ENCODE data around the gene CLCN5.

The CLCN5 gene

GRCh38 chrX:49922291-49923241, at the start of gene CLCN5:
Gene CLCN5, plus strand, starts transcription at chrX:49922596. Its CDS starts 2,703 bp downstream, at chrX:49925299.
- peak; percentile 80 for DNase-seq

DNA sequence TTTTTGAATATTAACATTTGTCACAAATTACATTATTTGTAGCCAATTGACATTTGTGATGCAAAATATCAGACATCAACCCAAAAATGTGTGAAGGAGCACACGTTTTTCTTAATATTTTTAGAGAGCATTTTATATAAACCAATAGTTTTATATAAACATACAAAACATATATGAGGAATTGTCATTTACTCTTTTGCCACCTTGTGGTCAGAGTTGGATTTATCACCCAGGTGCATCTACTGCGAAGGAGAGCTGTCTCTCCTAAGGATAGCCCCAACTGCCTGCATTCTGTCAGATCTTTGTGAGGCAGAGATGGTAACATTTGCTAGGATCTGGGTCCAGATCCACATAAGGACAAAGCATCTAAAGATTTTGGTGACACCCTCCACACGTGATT, 45.6 kb upstream of the CLCN5 start:
- DNase-seq = no peak

- no peak for DNase-seq
Measured at GRCh38 chrX:49877397-49878101, 44.8 kb upstream of the CLCN5 start.

DNA sequence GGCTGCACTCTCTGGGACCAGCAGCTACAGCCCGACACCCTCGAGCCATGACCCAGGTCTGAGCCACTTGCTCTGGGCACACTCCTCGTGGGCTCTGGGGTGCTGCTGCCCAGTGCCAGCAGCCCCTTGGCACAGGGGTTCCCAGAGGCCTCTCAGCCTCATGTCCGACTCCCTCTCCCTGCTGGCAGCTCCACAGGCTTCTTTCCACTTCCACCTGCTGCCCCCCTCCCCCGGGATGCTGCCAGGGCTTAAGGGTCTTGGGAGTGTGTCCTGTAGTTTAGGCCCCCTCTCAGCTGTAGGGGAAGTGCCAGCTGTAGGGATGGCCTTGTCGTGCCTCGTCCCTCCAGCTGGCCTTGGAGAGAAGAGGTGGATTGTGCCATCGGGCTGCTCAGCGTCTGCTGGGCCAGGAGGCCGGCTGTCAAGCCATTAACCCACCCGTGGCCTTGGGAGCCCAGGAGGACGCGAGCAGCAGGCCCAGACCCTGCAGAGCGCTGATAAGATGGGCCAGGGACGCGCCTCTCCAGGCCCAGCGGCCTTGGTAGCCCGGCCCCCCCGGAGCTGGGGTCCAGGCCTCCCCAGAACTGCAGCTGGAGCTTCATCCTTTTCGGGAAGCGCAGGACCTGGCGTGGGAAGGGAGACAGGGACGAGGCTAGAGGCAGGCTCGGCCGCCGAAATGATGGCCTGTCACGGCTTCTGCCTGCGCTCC, 44.1 kb upstream of the CLCN5 start:
- DNase-seq = no peak

DNA sequence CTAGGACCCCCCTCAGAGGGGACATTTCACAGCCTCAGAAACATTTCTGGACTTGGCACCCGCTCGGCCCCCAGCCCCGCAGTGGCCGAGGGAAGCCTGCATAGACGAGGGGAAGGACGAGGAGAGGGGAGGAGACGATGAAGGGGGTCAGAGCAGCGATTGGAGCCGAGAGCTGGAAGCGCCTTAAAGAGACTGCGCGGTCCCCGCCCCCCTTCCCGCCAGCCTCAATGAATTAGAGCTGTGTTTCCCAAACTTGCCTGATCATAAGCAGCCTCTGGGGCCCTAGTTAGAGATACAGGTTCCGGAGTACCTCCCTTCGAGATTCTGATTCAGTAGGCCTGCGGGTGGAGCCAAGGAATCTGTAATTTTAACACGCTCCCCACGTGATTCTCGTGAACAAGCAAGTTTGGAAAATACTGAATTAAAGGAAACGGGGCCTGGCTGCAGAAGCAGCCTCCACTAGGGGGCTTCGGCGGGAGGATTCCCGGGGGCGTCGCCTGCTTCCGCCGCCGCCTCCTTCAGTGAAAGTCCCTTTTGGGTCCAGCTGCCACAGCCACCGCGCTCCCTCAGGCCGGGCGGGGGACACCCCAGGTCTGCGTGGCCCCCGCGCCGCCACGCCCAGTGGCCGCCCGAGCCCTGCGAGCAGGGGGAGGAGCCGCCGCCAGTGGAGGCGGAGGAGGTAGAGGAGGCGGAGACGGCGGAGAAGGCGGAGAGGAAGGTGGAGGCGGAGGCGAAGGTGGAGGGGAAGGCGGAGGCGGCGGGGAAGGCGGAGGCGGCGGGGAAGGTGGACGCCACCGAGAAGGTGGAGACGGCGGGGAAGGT, 43.4 kb upstream of the CLCN5 start, which contains the start of gene USP27X:
Gene USP27X, plus strand, starts transcription at position 651 of the 822 bp plus-strand sequence. CDS start 824 bp downstream, outside the sequence.
- DNase-seq = peak; percentile 61

DNA sequence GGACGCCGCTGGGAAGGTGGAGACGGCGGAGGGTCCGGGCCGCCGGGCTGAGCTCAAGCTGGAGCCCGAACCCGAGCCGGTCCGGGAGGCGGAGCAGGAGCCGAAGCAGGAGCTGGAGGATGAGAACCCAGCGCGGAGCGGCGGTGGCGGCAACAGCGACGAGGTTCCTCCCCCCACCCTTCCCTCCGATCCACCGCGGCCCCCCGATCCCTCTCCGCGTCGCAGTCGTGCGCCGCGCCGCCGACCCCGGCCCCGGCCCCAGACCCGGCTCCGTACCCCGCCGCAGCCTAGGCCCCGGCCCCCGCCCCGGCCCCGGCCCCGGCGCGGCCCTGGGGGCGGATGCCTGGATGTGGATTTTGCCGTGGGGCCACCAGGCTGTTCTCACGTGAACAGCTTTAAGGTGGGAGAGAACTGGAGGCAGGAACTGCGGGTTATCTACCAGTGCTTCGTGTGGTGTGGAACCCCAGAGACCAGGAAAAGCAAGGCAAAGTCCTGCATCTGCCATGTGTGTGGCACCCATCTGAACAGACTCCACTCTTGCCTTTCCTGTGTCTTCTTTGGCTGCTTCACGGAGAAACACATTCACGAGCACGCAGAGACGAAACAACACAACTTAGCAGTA, 42.6 kb upstream of the CLCN5 start:
- no peak for DNase-seq

GRCh38 chrX:49880668-49881067, 41.7 kb upstream of the CLCN5 start:
- DNase-seq = no peak

DNA sequence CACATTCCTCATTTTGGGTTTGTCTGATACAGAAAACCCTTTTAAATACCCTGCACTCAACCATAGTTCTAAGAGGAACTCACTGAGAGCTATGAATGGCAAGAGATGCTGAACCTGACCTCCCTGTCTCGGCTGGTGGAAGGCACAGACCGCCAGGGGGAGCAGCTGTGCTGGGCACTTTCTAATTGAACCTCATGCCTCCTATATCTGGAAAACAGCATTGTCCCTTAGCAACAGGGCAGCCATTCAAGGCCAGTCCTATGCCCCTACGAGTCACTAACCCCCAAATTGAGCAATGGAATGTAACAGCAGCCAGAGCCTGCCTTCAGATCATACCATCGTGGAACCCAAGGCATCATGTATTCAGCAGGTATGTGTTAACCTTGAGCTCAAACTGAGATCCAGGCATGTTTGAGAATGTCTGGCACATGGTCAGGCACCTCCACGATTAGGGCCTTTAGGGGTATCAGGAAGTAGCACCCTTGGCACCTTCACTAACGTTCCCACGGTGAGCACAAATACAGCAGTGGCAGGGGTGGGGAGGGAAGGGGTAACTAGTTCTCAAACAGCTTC, 38.0 kb upstream of the CLCN5 start:
- no peak for DNase-seq

DNA sequence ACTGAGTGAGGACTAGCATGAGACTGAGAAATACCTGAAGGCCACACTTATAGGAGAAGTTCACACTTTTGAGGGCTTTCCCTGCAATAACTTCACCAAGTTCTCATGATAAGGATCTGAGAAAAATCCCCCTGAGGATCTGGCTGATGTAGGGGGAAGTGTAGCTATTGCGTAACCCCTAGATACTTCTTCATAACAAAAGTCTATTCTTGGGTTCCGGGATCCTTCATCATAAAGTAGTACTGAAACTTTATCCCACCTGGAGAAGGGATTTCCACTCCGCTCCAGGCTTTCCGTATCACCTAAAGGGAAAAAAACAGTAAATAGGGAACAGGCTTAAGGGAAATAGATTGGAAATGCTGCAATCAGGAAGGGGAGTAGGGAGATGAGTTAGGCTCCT, 29.9 kb upstream of the CLCN5 start:
- DNase-seq = no peak

DNA sequence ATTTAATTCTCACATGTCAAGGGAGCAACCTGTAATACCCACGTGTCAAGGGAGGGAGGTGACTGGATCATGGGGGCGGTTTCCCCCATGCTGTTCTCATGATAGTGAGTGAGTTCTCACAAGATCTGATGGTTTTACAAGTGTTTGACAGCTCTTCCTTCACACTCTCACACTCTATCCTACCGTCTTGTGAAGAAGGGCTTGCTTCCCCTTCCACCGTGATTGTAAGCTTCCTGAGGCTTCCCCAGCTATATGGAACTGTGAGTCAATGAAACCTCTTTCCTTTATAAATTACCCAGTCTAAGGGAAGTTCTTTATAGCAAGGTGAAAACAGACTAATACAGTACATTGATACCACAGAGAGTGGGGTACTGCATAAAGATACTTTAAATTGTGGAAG, 25.4 kb upstream of the CLCN5 start:
- no peak for DNase-seq

GRCh38 chrX:49901048-49901447, 21.3 kb upstream of the CLCN5 start:
- DNase-seq = no peak

DNA sequence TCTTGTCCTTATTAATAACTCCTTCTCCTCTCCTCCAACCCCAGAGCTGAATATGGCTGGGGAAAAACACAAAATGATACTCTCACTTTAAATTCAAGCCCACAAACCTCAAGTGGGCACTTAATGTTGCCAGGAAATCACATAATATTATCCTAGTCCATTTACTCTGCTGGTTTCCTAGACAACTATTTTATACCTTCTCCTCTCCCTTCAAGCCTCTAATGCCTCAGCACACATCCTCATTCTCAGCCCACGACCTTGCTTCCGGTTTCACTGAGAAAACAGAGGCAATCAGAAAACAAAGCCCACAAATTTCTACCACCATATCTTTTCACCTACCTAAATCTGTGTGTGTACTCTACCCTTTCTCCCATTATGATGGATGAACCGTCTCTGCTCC, 12.1 kb upstream of the CLCN5 start:
- DNase-seq = no peak

- no peak for DNase-seq
Measured at GRCh38 chrX:49912086-49912485, 10.3 kb upstream of the CLCN5 start.

DNA sequence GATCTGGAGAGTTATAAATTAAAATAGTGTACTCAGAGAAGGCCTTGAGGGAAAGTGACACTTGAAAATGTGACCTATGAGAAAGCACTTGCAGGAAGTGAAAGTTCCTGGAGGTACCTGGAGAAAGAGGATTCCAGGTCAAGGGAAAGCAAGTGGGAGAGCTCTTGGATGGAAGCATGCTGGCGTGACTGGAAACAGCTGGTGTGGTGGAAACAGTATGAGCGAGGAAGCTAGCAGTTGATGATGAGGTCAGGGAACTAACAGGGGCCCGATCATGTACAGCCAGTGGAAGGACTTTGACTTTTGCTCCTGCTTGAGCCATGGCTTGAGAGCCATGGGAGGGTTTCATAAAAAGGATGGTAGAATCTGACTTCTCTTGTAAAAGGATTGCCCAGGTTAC, 9.5 kb upstream of the CLCN5 start:
- no peak for DNase-seq

GRCh38 chrX:49915361-49916222, 6.8 kb upstream of the CLCN5 start:
- DNase-seq = no peak

- DNase-seq = no peak
Measured at GRCh38 chrX:49919617-49920016, 2.8 kb upstream of the CLCN5 start.

GRCh38 chrX:49921109-49921508, 1.3 kb upstream of the CLCN5 start:
- DNase-seq = no peak

DNA sequence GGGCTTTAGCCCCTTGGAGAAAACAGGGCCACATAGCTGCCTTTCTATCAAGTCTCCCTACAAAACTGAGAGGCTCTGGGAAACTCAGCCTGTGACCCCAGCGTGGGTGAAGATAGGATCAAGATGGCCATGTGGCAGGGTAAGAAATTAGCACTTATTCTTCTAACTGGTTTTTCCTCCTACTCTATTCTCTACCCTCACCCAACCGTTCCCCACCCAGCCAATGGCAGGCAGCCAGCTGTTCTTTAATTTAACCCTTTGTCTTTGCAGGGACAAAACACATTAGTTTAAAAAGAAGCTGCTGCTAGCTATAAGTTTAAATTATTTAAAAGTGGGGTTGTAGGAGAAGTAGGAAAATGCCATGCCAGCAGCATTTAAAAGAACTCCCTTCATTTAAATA, 2.8 kb downstream of the CLCN5 start:
- DNase-seq = no peak

GRCh38 chrX:49930039-49930438, 7.6 kb downstream of the CLCN5 start:
- no peak for DNase-seq

GRCh38 chrX:49932791-49933190, 10.4 kb downstream of the CLCN5 start:
- DNase-seq = no peak

GRCh38 chrX:49934148-49934547, 11.8 kb downstream of the CLCN5 start:
- DNase-seq = no peak
